Kidney capillary endothelial cell (primary cell): ENCODE measurements around the gene SNPH.

ENCODE experiments used
- DNase-seq: peaks from one replicate; pipeline ENCODE4 v3.0.0-alpha.2; 2018; ENCODE audit warnings: low spot score

Gene SNPH

DNA sequence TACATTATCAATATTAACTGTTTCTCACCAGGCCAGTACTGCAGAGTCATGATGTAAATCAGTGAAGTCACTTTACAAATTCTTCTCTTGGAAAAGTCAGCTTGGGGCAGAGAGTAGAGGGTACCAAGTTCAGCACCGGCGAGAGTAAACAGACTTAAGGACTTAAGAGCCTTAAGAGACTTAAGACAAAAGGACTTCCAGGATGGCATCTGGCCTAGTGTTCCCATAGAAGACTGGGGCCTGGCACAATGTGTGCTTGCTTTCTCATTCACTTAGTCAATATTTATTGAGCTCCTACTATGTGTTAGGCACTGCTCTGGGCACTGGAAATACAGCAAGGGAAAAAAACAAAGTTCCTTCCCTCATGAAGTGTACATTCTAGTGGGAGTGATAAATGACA lies 1.4 kb upstream of the SNPH start:
- no peak for DNase-seq

DNA sequence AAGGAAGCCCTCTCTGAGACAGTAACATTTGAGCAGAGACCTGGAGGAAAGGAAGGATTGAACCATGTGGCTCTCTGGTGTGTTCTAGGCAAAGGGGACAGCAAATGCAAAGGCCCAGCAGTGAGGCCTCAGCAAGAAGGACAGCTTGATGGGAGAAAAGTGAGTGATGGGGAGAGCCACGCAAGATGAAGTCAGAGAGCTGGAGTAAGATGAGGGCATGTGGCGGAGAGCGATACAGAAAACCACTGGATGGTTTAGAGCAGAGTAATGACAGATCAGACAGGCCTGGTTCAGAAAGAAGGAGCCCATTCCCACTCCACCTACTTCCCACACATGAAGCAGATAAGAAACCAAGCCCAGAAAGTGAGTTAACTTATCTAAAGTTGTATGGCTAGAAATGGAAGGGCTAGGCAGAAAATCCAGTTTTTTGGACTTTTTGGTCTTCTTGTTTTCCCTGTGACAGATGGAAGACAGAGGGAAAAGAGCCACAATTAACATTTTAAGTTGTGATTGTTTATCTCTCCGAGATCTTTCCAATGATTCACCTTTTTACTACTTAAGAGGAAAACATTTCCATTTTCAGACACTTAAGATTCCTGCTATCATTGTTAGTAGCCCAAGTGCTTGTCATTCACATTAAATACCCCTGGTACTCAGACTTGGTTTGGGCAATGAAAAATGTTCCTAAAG lies 723 bp upstream of the SNPH start:
- DNase-seq: no peak

DNA sequence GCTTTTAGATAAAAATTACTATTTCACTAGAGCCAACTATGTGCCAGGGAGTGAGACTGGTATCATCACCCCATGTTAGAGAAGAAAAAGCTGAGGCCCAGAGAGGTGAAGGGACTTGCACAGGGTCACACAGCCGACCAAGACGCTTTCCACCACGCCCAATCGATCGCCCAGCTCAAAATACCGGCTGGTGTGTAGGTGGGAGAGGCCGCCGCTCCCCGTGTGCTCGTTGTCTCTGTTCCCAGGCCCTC lies 253 bp upstream of the SNPH start:
- no peak for DNase-seq

DNA sequence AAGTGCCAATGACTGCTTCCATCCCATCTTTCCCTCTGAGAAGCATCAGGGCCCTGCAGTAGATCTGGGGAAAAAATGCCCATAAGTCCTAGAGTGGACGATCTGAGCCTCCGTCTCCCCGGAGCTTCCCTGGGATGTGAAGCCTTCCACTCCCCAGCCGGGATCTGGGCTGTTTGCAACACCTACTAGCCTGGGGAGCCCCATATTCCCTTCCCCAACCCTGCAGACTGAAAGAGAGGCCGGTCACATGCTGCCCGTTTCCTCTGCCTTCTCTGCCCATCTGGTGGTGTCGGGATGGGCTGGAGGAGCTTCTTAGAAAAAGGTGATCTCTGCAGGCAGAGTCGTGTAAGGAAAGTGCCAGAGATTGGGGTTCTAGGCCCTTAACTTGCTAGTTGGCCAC lies 1.1 kb downstream of the SNPH start:
- no peak for DNase-seq

DNA sequence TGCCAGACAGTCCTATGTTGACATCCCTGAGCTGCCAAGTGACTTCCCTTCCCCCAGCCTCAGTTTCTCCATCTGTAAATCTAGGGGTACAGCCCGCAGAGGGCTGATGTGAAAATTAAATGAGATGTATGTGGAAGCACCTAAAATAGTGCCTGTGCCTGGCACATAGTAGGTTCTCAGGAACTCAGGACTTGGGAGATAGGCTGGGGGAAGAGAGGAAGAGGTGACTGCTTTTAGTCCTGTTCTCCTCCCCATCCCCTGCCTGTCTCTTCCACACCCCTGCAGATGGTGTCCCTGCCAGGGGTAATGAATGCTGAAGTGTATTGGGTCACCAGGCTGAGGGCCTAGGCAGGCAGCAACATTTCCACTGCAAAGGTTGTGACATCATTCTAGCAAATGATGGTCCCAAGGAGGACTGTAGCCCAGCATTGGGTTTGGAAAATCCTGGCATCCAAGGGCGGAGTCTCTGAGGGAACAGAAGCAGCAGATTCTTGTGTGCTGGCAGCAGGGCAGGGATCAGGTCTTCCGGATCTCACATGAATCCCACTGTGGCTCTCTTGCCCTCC lies 1.8 kb downstream of the SNPH start:
- DNase-seq: no peak

DNA sequence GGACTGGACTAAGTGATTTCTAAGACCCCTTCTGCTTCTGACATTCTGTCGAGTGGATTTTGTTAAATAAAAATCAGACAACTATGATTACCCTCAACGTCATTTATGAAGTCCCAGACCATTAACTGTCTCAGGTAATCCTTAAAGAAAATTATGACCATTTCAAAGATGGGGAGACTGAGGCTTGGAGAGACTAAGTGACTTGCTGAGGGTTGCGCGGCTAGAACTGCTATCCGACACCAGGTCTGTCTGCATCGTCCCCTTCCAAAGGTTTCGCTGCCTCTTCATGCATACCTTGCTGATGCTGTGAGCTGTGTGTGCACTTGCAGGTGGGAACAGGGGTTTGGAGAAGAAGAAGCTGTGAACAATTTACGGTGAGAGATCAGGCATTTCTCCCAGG lies 3.1 kb downstream of the SNPH start:
- no peak for DNase-seq

DNA sequence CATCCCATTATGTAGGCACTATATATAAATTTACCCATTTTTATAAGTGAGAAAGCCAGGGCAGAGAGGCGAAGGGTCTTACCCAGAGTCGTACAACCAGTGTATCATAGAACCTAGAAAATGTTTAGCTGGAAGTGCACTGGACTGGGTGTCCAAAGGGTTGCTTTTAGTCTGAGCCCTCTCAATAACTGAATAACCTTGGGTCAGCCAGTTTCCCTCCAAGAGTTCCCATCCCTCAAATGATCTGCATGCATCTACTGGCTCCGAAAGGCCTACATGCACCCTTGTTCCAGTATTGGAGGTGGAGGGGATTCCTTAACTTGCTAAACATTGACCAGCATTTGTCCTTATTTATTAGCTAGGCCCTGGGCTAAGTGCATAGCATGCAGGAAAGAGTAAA lies 3.8 kb downstream of the SNPH start:
- no peak for DNase-seq

DNA sequence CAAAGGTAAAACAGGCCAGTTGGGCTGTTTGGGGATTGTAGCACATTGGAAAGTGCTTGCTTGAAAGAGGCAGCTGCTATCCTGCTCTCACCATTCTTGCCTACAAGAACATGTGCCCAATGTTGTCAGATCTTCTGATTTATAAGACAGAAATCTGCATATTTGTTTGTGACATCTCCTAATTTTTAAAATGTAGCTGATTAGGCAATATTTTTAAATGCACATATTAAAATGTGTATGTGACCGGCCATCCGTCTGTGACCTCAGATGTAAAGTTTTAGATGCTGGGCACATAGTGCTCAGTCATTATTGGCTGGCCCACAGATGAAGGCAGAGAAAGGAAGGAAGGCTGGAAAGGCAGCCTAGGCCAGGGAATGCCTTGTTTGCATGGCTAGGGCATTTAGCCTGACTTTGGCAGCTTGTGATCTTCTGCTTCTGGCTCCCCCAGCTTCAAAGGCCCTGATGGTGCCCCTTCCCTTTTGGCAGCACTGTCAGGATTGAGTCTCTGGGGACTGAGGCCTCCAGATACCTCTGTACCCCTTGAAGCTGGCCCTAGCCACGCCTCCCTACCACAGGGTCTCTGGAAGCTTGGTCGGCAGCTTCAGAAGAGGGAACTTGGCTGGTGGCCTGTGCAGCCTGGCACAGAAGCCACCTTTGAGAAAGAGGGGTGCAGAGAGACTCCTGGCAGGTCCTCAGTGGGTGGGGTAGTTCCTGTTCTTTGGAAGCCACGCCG lies 6.4 kb downstream of the SNPH start:
- DNase-seq: no peak

DNA sequence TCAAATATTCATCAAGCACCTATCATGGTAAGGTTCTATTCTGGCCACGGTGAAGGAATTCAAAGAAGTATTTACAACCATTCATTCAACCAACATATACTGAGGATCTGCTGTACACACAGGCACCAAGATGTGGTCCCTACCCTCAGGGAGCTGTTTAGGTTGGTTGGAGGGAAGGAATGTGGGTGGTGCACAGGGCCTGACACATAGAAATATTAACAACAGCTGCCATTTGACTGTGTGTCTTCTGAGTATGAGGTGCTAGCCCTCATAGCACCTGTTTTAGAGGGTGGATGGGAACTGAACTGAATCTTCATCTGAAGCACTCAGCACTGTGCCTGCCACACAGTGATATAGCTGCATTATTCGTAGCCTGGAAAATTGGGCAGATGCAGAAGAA lies 7.3 kb downstream of the SNPH start:
- DNase-seq: no peak

DNA sequence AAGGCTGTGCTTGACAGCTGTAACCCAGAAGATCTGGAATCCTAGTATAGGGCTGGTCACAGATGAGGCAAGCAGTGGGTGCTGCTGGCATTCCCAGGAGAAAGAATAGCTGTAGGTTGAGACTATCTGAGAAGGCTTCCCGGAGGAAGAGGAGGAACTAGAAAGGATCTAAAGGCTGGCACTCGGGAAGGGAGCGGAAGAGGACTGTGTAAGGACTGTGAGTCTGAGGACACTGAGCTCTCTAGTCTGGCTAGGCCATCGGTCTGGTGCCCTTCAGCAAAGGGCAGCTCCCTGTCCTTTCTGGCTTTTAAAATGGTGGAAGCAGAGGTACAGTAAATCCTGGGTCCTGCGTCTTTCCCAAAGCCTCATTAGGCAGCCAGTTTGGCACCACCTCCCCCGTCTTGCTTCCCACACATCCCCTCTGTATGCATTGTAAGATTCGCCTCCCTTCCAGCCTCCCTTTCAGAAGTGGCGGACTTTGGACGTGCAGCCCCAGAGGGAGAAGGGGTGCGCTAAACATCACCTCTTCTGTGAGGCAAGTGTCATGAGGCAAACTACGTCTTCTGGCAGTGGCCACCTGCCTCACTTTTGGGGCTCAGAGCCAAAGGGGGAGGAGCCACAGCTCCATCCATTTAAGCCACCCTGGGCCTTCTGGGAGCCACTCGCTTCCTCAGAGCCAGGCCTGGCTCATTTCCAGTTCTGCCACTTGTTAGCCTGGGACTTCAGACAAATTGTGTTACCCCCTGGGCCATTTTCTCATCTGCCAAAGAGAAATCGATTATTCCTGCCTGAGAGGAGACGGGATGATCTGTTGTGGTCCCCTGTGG lies 8.6 kb downstream of the SNPH start:
- no peak for DNase-seq

DNA sequence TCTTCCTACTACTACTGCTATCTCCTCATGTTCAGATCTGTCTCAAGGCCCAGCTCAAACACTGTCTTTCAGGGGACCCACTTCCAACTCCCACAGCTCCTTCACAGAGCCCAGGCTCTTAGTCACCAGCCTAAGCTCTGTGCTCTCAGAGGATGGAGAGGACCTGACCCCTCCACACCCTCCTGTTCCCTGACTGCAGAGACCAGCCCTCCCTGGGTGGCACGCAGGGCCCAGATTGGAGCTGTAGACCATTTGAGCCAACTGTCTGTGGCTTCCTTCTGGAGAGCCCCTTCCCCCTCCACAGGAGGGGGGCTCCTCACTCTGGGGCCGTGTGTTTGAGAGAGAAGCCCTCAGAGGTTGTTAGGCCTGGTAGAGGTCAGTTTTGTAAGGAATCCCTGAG lies 9.8 kb downstream of the SNPH start:
- DNase-seq: no peak

DNA sequence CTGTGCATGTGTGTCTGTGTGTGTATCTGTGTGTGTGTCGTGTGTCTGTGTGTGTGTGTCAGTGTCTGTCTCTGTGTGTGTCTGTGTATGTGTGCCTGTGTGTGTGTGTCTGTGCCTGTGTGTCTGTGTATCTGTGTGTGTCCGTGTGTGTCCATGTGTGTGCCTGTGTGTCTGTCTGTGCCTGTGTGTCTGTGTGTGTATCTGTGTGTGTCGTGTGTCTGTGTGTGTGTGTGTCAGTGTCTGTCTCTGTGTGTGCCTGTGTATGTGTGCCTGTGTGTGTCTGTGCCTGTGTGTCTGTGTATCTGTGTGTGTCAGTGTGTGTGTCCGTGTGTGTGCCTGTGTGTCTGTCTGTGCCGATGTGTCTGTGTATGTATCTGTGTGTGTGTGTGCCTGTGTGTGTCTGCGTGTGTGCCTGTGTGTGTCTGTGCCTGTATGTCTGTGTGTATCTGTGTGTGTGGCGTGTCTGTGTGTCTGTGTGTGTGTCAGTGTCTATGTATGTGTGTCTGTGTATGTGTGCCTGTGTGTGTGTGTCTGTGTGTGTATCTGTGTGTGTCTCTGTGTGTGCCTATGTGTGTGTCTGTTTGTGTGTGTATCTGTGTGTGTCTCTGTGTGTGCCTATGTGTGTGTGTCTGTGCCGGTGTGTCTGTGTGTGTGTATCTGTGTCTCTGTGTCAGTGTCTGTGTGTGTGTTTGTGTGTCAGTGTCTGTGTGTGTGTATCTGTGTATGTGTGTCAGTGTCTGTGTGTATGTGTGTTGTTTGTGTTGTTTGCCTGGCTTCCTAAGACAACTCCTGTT lies 11.6 kb downstream of the SNPH start:
- no peak for DNase-seq

DNA sequence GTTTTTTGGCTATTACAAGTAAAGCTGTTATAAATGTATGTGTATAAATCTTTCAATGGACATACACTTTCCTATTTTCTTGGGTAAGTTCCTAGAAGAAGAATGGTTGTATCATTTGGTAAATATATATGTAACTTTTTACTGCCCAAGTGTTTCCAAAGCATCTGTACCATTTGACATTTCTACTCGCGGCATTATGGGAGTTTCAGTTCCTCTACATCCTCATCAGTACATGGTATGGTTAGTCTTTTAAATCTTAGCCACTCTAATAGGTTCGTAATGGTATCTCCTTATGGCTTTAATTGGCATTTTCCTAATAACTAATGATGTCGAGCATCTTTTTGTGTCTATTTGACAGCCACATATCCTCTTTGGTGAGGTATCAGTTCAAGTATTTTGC lies 12.9 kb downstream of the SNPH start:
- DNase-seq: no peak

DNA sequence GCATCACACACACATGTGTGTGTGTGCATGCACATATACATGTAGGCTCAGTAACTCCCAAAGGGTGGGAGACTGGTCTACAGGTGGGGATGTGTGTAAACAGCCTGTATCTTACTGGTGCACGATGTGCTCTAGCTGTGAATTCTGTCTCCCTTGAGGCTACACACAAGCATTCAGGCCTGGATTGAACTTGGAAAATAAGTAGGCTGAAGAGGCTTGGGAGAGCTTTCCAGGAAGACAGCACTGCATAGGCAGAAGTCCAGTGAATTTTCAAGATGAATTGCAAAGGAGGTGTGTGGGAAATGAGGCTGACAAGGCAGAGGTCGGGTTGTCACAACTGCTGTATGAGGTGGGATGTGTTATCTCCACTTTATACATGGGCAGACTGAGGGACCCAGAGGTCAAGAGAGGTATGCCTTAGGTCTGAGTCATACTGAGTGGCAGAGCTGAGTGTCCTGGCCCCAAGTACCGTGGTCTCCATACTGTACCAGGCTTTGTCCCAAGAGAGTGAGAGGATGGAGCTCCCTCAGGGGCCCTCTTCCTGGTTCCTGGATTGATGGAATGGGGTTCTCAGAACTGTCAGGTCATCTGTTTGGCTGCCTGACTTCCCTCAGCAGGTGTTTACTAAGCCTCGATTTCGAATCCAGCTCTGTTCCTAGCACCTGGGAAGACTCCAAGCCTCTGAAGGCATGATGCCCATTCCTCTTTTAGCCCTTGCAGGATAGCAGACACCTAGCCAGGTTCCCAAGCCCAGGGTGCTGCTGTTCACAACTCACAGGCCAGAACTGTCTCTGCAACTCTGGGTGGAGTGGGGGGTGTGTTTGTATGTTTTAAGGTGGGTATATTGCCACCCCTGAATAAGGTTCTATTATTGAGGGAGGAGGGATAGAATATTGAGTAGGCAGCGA lies 14.4 kb downstream of the SNPH start:
- DNase-seq: no peak

DNA sequence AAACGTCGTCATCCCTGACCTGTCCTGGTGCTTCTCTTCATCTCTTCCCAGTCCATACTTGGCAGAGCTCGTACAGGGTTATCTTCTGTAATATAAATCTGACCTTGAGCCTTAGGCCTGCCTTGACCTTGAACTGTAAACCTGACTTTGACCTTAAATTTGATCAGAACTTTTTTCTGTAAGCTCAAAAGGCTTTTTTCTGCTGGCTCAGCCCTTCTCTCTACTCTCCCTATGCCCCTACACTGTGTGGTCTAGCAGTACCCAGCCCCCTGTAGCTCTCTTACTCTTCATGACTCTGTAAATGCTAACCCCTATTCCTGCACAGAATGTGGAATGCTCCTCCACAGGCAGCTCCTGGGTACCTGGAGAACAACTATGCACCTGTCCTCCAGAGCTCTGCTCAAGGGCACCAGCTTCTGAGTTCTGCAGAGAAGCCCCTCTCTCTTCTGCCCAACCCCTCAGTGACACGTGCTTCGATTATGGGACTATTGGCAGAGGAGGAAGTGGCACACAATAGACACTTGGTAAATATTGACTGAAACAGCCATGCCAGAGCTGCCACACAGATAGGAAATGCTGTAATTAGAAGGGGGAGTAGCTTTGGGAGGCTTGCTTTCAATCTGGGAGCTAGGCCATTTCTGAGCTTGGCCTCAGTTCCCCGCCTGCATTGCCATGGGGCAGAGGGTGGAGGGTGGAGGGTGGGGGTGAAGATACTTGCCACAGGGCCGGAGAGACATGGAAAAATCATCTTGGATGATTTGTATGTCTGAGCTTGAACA lies 15.4 kb downstream of the SNPH start:
- no peak for DNase-seq

DNA sequence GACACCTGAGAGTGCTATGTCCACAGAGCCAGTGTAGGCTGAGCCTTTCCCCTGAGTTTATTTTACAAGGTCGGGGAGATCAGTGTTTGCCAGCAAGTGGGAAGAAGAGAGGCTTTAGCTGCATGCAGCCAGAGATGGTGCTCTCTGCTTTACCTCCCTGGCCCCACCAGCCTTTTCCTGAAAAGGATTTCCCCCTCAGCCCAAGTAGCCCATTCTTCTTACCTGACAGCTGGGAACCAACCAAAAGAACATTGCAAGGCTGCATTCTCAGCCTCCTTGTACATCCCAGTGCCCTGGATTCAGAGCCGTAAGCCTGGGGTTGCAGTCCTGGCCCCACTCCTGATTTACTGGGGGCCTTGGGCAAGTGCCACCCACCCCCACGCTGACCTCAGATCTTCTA lies 16.9 kb downstream of the SNPH start:
- no peak for DNase-seq

DNA sequence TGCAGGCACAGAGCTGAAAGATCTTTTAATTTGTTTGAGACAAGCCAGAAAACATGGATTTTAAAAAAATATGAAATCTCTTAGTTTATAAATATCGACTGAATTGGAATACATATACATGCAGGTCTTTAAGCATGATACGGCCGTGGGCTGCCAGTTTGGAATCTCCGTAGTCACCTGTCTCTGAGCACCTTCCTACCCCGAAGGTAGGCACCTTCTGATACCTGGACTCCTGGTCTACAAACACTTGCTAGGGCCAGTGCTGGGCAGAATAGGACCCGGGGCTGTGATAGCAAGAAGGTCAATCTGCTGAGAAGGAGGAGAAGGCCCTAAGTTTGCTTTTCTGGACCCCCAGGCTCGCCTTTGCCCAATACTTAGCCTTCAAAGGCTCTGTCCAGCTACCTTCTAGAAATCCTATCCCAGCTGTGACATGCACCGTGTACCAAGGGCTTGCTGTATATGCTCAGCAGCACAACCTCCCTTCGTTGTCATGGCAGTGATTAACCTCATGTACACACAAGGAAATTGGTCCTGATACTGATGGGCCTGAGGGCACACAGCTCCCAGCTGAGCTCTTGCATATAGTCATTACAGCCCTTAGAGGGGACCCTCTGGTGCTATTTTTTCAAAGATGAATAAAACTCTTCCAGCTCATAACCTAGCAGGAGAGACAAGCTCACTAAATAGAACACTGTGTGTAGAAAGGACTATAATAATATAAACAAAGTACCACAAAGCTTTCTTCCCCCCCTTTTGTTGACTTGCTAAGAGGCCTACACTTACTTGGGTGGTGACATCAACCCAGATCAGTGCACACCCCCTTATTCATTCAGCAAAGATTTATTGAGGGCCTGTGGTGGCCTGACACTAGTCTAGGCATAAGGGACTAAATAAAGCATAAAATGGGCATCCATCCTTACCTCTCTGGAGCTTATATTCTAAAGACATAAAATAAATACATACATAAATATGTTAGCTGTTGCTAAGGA lies 17.7 kb downstream of the SNPH start:
- no peak for DNase-seq

DNA sequence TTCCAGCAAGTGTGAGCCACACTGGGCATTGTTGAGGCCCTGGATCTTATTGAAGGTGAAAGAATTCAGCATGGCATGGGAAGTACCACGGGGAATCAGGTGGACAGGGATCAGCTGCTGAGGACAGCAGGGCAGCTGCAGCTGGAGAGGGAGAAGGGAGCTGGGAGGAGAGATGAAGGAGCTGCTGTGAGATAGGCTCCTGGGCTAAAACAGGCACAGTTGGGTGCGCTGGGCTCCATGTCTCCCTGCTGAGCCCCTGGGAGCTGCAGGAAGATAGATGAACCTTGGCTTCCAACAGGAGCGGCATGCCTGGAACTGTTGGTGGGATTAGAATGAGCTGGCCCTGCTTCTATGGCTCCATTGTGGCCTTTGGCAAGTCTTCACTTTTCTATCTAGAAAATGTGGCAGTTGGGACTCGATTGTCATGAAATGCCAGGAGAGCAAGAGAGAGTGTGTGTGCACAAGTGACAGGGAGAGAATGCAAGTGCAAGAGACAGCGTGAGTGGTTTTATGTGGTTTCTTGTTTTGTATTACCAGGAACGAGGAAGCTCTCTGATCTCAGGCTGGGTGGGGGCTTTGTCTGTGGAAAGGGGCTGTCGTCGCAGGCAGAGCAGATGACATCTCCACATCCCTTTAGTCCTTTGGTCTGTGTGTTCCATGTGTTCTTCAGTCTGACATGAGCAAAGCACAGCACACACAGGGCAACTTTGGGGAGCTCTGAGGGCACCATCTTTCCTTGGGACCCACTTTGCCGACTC lies 20.4 kb downstream of the SNPH start:
- no peak for DNase-seq
